ENCODE results near the gene PIP5KL1.
A peak's percentile ranks its signal among the peaks of the same experiment; 100 is the strongest.

Gene PIP5KL1

DNA sequence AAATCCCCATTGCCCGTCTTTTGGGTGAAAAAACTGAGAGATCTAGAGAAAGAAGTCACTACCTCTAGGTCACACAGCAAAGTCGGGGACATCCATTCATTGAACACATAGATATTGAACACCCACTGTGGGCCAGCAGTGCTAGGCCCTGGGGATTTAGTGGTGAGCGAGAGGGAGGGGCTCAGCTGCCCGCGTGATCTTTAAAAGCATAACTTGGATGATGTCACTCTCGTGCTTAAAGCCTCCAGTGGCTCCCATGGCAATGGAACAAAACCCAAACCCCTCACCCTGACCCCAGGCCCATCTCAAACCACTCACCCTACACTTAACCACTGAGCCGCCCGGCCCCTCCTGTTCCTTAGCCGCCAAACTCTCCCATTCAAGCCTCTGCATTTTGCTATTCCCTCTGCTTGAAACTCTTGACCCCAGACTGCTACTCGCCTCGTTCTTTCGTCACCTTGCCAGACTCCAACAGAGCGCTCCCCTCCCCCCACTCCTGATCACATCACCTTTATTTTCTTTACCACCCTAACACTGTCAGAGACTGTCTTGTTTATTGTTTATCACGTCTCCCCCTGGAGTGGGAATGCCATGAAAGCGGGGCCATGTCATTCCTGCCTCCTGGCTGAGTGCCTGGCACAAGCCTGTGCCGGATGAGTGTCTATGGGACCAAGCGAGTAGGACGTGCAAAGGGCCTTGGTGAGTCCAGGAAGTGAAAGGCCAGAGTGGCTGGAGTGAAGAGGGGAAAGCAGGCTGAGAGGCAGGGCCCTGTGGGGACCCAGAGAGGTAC is 710 bp upstream of the PIP5KL1 start:
- DNase-seq, result peak; percentile 43 to 50 (median 43)

DNA sequence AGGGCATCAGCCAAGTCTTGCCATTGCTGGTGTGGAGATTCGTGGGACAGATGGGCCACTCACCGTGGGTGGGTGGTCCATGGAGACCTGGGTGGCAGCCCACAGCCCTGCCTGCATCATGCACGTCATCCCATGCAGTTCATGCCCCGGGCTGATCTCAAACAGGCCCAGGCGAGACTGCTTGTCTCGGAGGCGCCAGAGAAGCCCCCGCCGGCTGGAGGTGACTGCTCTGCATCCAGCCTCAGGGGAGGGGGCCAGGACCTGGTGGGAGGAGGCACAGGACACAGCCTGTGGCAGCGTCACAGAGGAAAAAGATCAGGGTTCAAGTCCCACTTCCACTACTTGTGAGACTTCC is 975 bp downstream of the PIP5KL1 start:
- no peak for DNase-seq

DNA sequence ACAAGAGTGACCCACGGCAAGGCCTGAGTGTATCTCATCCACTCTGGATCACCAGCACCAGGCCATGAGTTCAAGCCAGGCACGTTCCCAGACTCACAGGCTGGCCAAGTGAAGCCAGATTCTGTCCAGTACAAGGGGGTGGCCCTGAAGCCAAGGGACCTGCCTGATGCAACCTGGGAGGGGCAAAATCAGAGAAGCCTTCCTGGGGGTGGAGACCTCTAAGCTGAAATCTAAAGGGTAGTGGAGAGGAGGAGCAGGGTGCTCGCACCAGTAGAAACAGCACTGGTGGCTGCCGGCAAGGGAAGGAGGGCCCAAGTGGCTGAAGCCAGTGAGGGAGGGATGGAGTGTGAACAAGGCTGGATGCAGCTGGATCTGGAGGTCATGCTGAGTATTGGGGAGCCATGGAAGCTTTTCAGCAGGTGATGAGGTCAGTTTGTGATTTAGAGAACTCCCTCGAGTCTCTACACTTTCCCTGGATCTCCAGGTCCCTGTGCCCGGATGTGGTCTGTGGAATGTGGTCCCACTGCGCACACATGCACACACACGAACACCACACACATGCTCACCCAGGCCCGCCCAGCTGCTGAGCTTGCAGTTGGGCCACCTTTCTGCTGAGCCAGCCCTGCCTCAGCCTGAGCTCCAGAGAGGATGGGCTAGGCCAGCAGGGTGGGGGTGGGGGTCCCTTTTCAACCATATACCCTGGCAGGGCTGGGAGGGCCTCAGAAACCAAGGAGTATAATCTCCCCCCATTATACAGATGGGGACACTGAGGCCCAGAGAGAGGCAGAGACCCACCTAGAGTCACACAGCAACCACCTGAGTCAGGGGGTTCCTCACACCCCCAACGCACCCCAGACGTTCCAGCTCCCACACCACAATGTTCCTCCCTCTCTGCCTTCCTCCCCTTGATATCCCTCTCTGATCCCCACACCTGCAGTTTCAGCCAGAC is 1.6 kb downstream of the PIP5KL1 start:
- DNase-seq, result no peak

DNA sequence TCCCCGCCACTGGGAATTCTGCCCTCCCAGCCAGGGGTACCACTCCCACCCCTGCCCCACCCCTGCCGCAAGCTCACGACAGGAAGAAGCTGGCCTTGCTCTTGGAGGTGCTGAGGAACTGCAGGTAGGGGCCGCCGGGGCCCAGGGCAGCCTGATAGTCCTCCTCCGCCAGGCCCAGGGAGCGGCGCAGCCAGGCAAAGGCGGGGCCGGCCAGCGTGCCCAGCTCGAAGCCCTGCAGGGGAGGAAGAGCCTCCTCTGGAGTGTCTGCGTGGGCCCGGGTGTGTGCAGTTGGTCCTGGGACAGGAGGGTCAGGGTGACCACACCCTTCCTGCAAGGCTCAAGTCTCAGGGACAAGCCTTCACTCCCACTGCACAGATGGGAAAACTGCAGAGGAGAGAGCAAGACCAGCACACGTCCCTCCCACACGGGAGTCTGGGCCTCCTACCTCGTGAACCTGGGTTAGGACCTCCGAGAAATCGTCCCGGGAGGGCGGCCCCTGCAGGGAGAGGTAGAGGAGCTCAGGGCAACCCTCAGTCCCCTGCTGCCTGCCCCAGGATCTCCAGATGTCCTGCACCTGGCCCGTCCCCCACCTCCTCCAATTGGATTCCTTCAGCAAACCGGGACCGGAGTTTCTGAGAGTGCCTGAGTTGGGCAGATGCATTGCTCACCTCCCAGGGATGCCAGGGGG is 2.4 kb downstream of the PIP5KL1 start:
- peak in 1 of 3 donors; percentile 46 for DNase-seq

DNA sequence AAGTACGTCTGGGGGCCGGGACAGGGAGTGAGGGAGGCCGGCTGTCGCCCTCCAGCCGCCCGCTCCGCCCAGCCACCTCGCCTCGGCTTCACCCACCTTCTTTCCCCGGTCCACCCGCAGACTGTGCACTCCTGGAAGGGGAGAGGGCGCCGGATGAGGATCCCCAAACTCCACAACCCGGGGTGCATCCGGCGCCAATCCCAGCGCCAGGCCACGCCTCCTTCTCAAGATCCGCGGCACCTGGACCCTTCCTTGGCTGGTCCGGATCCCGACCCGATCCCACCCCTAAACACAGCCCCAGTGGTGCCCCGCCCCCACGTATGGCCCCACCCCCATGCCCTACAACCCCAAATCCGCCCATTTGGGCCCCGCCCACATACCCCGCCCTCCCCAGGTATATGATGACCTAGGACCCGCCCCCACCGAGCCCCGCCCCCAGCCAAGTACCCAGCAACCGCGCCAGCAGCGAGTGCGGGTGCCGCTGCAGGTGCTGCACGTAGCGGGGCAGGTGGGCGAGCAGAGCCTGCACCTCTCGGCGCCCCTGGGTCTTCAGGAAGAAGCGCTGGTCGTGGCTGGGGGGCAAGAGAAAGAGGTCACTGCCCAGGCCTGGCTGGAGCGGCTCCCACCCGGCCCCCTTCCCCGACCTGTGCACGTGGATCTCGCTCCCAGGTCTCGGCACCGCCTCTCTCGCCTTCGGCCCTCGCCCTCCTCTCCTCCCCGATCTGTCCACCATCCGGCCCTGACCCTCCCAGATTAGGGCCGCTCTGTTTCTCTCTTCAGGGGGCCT is 3.2 kb downstream of the PIP5KL1 start:
- DNase-seq, result no peak

DNA sequence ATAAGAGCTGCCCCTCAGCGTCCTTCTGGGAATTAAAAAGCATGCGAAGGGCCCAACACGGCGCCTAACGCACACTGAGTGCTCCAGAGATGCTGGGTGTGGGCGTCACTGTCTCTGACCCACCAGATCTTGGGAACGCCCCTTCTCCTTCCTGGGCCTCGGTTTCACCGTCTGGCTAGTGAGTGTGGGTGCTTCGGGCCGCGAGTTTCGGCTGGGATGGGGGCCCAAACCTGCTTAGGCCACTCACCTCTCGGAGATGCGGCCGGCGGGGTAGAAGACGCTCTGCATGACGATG is 3.7 kb downstream of the PIP5KL1 start:
- no peak for DNase-seq

DNA sequence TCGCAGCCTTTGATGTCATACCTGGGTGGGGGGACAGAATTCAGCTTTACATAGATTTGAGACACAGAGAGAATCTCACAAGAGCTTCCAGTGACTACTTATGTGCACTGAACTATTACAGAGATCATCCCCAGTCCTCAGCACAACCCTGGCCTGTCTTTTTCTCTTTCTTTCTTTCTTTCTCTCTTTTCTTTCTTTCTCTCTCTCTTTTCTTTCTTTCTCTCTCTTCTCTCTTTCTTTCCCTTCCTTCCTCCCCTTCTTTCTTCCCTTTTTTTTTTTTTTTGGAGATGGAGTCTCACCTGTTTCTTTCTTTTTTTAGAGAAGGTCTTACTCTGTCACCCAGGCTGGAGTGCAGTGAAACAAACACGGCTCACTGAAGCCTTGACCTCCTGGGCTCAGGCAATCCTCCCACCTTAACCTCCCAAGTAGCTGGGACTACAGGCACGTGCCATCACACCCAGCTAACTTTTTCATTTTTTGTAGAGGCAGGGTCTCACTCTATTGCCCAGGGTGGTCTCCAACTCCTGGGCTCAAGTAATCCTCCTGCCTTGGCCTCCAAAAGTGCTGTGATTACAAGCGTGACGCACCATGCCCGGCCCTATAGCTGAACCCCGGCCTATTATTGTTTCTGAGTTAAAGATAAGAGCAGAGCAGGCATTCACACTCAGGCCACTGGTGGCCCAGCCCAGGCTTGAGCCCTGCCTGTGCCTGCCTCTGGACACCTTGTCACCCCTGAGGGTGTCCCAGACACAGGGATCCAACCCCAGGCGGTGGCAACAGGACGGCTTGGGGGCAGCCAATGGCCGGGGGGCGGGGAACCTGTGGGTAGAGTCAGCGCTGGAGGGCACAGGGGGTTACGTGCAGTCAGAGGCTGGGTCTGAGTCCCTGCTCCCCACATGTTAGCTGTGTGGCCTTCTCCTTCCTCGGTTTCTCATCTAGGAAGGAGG is 4.3 kb downstream of the PIP5KL1 start:
- no peak for DNase-seq

DNA sequence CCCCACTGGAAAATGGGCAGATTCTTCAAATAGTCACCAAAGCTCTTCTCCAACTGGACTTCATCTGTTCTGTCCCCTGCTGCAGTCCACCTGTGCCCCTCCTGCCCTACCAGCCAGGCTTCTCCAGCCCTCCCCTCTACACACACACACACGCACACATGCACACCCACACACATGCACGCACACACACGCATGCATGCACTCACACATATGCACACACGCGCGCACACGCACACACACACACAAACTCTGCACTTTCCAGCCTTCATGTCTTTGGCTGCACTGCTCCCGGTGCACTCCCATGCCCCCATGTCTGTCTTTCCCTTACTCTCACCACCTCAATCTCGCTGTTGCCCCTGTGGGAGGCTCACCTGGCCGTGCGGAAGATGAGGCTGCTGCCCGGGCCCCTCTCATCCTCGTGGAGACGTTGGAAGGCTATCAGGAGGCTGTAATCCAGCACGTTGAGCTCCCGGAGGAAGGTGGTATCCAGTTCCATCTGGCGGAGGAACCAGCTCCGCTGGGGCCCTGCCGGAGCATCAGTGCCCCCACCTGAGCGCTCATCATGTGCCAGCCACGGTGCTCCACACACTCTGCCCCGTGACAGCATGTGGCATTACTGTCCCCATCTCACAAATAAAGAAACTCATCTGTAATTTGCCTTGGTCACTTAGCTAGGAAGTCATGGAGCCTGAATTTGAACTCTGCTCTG is 5.7 kb downstream of the PIP5KL1 start:
- DNase-seq, result no peak

DNA sequence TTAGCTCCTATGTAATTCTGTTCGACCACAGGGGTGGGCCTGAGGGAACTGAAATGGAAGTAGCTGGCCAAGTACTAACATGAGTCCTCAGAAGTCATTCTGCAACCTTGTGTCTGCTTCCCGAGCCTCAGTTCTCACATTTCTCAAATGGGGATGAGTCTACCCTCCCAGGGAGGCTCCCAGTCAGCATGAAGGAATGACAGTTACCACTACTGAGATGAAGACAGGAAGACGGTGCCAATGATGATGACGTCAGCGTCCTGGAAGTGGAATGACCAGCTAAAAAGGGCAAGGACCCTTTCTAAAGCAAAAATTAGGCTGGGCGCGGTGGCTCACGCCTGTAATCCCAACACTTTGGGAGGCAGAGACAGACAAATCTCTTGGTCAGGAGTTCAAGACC is 6.8 kb downstream of the PIP5KL1 start:
- DNase-seq, result no peak

DNA sequence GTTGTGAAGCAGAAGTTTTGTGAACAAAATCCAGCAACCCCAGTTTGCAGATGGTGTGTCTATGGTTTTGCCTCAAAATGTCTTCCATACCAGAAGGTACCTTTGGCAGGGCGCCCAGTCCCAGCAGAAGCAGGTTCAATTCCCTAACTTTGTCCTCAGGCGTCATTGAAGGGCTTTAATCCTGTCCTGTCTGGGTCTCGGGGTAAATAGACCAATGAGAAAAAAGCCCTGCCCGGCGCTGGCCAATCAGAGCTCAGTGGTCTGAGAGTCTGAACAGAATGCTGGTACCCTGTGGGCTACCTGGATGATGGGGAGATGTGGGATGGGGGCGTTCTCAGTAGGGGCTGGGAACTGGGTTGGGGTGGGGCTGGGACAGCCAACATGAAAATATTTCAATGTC is 7.5 kb downstream of the PIP5KL1 start:
- DNase-seq, result no peak

DNA sequence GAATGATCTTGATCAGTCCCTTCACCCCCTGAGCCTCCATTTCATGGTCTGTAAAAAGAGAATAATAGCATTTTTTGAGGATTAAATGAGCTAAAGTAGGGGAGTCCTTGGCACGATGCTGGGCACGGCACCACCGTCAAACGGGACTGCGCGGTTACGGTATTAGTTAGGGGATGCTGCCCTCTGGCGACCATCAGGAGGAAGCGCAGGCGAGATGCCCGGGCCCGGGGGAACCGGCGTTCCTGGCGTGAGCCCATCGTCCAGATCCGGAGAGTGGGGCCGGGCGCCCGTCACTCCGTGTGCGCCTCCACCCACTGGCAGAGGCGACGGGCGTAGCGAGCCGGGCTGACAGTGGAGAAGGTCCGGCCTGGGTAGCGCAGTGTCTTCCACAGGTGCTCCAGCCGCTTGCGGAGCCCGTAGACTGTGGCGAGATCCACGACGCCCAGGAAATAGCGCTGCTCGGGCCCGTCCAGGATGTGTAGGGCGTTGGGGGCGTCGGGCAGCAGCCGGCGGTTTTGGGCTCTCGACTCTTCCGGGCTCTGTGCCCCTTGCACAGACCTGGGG is 8.9 kb downstream of the PIP5KL1 start:
- peak; percentile 66 to 83 (median 76) for DNase-seq

DNA sequence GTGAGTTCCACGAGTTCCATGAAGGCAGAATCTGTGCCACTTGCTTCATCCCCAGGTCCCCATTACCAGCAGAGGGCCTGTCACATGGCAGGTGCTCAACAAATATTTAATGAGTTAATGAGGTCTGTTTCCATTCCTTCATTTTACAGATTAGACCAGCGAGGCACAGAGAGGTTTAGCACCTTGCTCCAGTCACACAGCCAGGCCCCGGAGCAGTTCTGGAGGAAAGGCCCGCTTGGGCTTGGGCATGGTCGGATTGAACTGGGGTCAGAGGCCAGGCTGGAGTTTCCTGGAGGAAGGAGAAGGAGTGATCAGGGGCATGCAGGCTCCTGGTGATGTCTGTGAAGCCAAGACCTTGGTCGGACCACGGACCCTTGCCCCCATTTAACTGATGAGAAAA is 9.8 kb downstream of the PIP5KL1 start:
- DNase-seq, result no peak

DNA sequence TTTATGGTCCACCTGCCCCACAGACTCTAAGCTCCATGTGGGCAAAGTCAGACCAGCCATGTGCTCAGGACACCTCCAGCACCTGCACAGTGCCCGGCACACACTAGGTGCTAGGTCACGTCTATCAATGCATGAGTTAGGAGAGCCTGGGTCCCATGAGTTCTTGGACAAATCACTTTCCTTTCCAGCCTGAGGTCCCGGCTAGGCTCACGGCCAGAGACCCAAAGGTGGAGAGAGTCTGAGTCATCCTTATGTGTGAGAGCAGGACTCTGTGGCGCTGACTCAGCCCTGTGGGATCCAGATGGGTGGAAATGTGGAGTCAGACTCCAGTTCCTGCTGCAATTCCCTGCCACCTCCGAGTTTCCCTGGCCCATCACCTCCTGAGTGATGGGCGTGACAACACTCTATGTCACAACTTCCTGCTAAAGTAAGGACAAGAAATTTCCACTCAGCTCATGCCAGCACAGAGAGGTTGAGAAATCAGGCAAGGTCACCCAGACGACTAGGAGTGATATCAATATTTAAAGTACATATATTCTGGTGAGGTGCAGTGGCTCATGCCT is 11.2 kb downstream of the PIP5KL1 start:
- DNase-seq, result peak; percentile 95 to 96 (median 95)

DNA sequence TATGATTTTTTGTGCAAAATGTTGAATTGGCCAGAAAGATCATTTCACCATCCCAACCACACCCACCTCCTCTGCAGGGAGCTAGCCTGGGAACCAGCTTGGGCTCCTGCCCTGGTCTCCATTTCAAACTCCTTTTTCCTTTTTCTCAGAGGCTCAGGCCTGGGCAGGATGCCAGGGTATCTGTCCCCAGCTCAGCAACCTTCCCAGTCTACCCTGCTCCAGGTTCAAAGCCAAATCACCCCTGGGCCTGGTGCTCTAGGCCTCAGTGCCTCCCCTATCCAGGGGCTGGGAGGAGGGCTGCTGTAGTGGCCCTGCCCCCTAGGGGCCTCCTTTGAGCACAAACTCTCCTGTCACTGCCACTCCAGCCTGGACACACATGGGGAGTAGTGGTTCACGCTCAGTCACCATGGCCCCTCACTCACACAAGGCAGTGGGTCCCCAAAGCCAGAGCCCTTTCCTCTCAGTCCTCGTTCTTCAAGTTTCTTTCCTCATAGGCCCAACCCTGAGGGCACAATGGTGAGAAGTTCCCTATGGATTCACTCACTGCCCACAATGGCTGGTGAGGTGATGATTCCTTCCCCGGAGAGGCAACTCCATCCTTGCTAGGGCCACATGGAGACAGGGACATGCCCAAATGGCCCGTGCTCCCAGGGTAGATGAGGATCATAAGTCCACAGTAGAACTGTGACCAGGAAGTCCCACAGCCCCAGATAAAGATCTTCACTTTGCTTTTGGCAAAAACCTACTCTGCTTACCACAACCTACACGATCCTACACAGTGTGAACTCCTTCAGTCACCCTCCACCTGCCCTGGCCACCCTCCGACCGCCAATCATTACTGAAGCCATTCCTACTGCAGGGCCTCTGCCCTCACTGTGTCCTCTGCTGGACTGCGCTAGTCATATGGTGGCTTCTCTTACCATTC is 12.1 kb downstream of the PIP5KL1 start:
- DNase-seq, result peak in 1 of 3 donors; percentile 26

DNA sequence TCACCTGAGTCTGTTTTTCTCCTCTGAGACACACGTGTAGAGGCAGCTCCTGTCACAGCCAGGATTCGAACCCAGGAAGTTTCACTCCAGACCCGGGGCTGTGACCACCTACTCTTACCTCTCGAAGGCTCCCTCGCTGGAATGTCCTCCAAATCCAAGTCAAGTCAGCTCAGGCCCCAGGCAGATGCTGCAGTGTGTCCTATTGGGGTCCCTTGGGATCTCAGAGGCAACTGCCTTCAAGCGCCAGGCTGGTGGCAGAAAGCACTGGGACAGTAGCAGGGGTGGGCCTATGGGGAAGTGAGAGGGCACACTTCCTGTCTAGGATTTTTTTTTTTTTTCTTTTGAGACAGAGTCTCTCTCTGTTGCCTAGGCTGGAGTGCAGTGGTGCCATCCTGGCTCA is 13.0 kb downstream of the PIP5KL1 start:
- DNase-seq, result peak; percentile 41 to 56 (median 55)

DNA sequence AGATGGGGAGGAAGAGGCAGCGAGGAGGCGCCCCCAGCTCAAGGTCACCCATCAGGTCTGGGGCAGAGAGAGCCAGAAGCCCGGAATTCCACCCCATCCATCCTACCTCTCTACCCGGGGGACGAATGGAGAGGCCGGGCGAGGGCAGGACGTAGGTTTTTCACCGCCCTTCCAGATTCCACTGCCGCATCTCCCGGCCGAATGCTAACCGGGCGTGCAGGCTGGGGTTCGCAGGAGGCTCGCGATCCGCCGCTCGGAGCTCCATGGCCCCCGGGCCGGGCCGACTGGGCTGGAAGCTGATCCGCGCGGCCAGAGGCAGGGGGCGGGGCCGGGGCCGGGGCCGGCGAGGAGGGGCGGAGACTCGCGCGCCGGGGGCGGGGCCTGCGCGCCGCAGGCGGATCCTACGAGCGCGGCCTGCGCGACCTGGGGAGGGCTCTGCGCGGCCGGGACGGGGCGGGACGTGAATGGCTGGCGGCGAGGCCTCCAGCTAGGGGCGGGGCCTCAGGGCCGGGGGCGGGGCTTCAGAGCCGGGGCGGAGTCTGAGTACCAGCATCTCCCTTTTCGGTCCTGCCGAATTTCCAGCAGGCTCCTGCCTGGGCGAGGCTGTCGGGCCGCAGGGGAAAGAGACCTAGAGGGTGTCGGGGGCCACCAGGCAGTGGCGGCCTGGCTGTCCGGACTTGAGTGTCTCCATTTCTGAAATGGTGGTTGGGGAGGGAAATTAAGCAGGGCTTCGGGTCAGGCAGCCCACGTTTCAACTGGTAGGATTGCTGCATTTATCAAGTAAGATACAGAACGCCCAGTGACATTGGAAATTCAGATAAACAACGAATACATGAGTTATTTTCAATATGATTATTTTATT is 13.6 kb downstream of the PIP5KL1 start, which contains the start of gene ST6GALNAC4:
Gene ST6GALNAC4 (minus strand): TSS at position 322 of the 862 bp plus-strand sequence. CDS start 622 bp downstream, outside the sequence.
- peak; percentile 96 to 99 (median 98) for DNase-seq

DNA sequence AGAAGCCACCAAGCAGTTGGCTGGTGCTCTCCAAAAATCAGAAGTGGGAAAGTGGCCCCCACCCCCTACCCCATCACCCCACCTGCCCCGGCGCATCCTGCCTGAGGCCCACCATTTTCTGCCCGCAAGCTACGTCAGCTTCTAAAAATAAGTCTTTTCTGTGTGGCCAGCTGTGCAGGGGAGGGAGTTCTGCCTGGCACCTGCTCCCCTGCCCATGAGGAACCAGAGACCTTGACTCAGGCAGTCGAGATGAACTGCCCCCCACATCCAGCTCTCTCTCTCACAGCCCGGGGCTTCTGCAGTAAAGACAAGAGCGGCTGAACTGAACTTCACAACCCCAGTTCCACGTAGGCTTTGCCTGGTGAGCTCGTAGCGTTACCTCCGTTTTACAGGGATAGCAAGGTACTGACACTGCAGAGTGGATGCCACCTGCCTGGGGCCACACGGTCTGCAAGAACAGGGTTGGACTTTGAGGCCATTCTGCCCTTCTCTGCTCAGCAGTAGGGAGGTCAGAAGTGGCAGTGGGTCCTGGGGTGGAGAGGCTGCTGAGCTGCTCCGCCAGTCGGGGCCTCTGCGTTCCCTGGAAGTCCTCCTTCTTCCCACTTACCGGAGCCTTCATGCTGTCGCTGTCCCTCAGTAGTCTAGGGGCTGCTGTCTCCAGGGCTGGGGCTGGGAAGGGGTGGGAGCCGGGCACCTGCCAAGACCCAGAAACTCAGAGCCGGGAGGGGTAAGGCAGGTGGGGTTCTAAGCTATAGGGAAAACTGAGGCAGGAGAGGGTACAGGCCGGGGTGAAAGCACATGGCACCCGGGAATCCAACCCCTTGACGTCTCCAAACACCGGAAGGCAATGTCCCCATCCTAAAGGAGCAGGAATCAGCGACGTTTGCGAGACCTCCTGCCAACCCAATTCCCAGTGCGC is 14.5 kb downstream of the PIP5KL1 start:
- DNase-seq, result peak in 1 of 3 donors; percentile 21

All from suppressor macrophage treated with lipopolysaccharide for 1 hour (primary cell).